Measurements from ENCODE around the gene TBCE. TPM values are rescaled to one million over a fixed set of nuclear protein-coding genes. Genes with fewer than 3 reads are reported as not detected.

TBCE gene
- total and polyA plus RNA-seq, 9 of the 15 experiments (the other 6 are each of a cell fraction or from before 2014, with no cell fraction given) = 52.6 to 92.1 (median 82.1) TPM

GRCh38 chr1:235327559-235328270 is 39.5 kb upstream of the TBCE start, which contains the start of gene ARID4B (continued):
- TF ChIP-seq DDX20 (tag; IDR thresholded peaks at IDR 0.05; ENCODE audit: low read depth) (no peak), CC2D1A (IDR thresholded peaks at IDR 0.05) (no peak), MXI1 (IDR thresholded peaks at IDR 0.05; ENCODE audit: low read depth, low read length) (no peak), ZNF830 (CRISPR knock-in tag; IDR thresholded peaks at IDR 0.05) (no peak), KLF10 (CRISPR knock-in tag; IDR thresholded peaks at IDR 0.05) (no peak), SOX6 (IDR thresholded peaks at IDR 0.05) (no peak), HMG20A (CRISPR knock-in tag; conservative IDR thresholded peaks at IDR 0.05) (no peak), ATF7 (IDR thresholded peaks at IDR 0.05) (no peak), HMBOX1 (IDR thresholded peaks at IDR 0.05) (no peak), NCOA6 (IDR thresholded peaks at IDR 0.05) (no peak), ZNF134 (CRISPR knock-in tag; conservative IDR thresholded peaks at IDR 0.05) (no peak), ARID1B (IDR thresholded peaks at IDR 0.05) (peak; percentile 19; the same call in 1 of the 2 replicates), RFX1 (IDR thresholded peaks at IDR 0.05) (no peak), FOXK1 (CRISPR knock-in tag; IDR thresholded peaks at IDR 0.05; ENCODE audit: borderline replicate concordance) (no peak), USF2 (CRISPR knock-in tag; IDR thresholded peaks at IDR 0.05) (no peak), NR1H2 (CRISPR knock-in tag; IDR thresholded peaks at IDR 0.05) (no peak), ZNF518B (CRISPR knock-in tag; IDR thresholded peaks at IDR 0.05) (no peak), CHAMP1 (IDR thresholded peaks at IDR 0.05) (no peak), HIVEP1 (CRISPR knock-in tag; IDR thresholded peaks at IDR 0.05) (0 out of 2 replicates have a peak, but pooled peaks have one; percentile 59), ZNF57 (CRISPR knock-in tag; IDR thresholded peaks at IDR 0.05) (0 out of 2 replicates have a peak, but pooled peaks have one; percentile 19), KAT2B (IDR thresholded peaks at IDR 0.05; ENCODE audit: low read depth, low read length) (no peak), KLF1 (tag; IDR thresholded peaks at IDR 0.05) (no peak), U2AF2 (optimal IDR thresholded peaks at IDR 0.05; ENCODE audit: low read depth, low read length) (no peak), ERF (CRISPR knock-in tag; IDR thresholded peaks at IDR 0.05) (no peak)
